RCC 7860 (cell line): ENCODE measurements around the gene GALR3.

Experiments used
- DNase-seq: peaks from one replicate; pipeline ENCODE4 v3.0.0-alpha.2; 2015; ENCODE audit warnings: low spot score
- FAIRE-seq: peaks from 2 replicates; lab custom pipeline; 2012; peaks lifted over from hg19 to GRCh38; lab: Jason Lieb, UNC

GALR3 gene

DNA sequence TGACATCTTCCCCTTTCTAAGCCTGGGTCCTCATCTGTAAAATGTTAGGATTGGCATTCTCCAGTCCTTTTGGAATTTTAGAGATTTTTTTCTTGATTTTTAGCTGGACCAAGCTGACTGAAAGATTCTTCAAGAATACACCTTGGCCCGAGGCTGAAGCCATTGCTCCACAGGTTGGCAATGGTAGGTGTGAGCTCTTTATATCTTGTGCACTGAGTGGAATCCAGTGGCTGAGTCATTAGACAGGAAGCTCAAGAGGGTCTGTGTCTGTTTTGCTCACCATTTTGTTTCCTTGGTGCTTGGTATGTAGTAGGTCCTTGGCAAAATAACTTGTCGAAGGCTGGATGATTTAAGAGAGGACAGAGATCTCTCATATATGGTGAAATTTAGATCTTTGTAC is 32.3 kb downstream of the GALR3 start:
- DNase-seq: no peak
- no peak for FAIRE-seq

- no peak for FAIRE-seq
Observed at GRCh38 chr22:37860796-37861421, 37.7 kb downstream of the GALR3 start.

GRCh38 chr22:37862570-37863325 is 39.6 kb downstream of the GALR3 start:
- FAIRE-seq (no peak), DNase-seq (no peak)

More at GRCh38 chr22:37860796-37861421, 37.7 kb downstream of the GALR3 start:
- DNase-seq: no peak

DNA sequence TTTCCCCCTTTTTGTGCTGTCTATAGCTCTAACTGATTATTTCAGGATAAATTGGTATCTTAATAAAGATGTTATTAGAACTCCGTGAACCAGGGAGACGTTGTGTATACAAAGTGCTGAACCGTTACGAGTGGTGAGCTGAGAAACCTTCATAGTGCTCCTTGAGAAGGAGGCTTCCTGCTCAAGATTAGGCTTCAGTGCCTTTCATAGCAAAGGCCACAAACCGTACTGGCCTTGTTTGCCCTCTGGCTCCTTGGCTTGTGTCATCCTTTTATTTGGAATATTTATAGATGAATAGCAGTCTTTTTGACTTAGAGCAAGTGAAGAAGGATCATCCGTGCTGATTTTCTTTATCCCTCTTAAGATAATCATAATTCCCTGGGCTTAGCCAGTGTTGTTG is 42.3 kb downstream of the GALR3 start:
- no peak for DNase-seq
- FAIRE-seq: no peak

DNA sequence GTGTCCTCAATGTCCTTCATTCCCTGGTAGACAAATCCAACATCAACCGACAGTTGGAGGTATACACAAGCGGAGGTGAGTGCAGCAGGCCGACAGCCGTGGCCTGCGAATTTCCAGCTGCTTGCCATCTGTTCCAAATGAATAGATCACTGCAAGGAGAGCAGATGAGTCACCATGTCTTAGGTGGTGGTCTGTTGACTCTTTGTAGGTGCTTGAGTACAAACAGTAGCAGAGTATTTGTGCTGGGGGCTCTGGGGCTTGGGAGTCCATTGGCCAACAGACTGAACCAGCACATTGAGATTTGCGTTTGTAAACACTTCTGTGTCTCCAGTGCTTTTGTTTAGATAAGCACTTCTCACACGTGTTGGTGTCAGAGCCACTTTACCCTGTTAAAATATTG is 47.1 kb downstream of the GALR3 start:
- DNase-seq (no peak), FAIRE-seq (no peak)
